ENCODE data around the gene CABP2. TPM values are rescaled to one million over a fixed set of nuclear protein-coding genes. Genes with fewer than 3 reads are reported as not detected.

The CABP2 gene
- total RNA-seq, 2 donors from 2014 or later: not detected

Other genes with a start within 250 kb of the CABP2 start
- gene ANKRD13D, start 234.1 kb downstream of the CABP2 start, total RNA-seq: 100 to 1,000 TPM; 102 to 137 TPM
- 10 to 100 TPM; 15.8 to 22.0 TPM for gene SSH3, start 219.9 kb downstream of the CABP2 start, total RNA-seq
- 10 to 100 TPM; 32.4 to 60.2 TPM for gene POLD4, start 169.9 kb downstream of the CABP2 start, total RNA-seq
- gene CLCF1, start 149.8 kb downstream of the CABP2 start, total RNA-seq: 1 to 10 TPM in 1 of 2 donors, under 1 TPM in 1; 0.22 to 1.1 TPM
- 10 to 100 TPM; 32.0 to 37.5 TPM for gene RAD9A, start 131.5 kb downstream of the CABP2 start, total RNA-seq
- gene PPP1CA, start 121.6 kb downstream of the CABP2 start, total RNA-seq: 100 to 1,000 TPM; 220 to 322 TPM
- gene TBC1D10C, start 119.4 kb downstream of the CABP2 start, total RNA-seq: 100 to 1,000 TPM; 155 to 197 TPM
- 10 to 100 TPM in 1 of 2 donors, 1 to 10 TPM in 1; 2.0 to 10.6 TPM for gene CARNS1, start 107.8 kb downstream of the CABP2 start, total RNA-seq
- gene RPS6KB2, start 95.0 kb downstream of the CABP2 start, total RNA-seq: 10 to 100 TPM; 62.3 to 63.0 TPM
- 100 to 1,000 TPM; 112 to 228 TPM for gene PTPRCAP, start 85.8 kb downstream of the CABP2 start, total RNA-seq
- 100 to 1,000 TPM; 303 to 326 TPM for gene CORO1B, start 80.0 kb downstream of the CABP2 start, total RNA-seq
- gene GPR152, start 70.7 kb downstream of the CABP2 start, total RNA-seq: not detected
- gene CABP4, start 68.1 kb downstream of the CABP2 start, total RNA-seq: 1 to 10 TPM in 1 of 2 donors, under 1 TPM in 1; 0.32 to 2.2 TPM
- 10 to 100 TPM; 30.0 to 83.0 TPM for gene TMEM134, start 54.2 kb downstream of the CABP2 start, total RNA-seq
- gene AIP, start 40.4 kb downstream of the CABP2 start, total RNA-seq: 100 to 1,000 TPM; 152 to 186 TPM
- gene PITPNM1, start 18.1 kb downstream of the CABP2 start, total RNA-seq: 100 to 1,000 TPM in 1 of 2 donors, 10 to 100 TPM in 1; 97.9 to 111 TPM
- 10 to 100 TPM; 65.0 to 71.7 TPM for gene CDK2AP2, start 15.3 kb downstream of the CABP2 start, total RNA-seq
- 100 to 1,000 TPM; 187 to 394 TPM for gene GSTP1, start 60.4 kb upstream of the CABP2 start, total RNA-seq
- gene NDUFV1, start 83.5 kb upstream of the CABP2 start, total RNA-seq: 100 to 1,000 TPM; 160 to 238 TPM
- gene NUDT8, start 106.5 kb upstream of the CABP2 start, total RNA-seq: 10 to 100 TPM; 12.0 to 23.1 TPM
- not detected for gene TBX10, start 116.3 kb upstream of the CABP2 start, total RNA-seq
- gene ACY3, start 127.3 kb upstream of the CABP2 start, total RNA-seq: under 1 TPM in 1 of 2 donors, not detected in 1; 0.80 TPM
- not detected for gene ALDH3B2, start 151.2 kb upstream of the CABP2 start, total RNA-seq